ENCODE data around the gene ARHGEF40. TPM values are rescaled to one million over a fixed set of nuclear protein-coding genes. Genes with fewer than 3 reads are reported as not detected.

The ARHGEF40 gene
- total and polyA plus RNA-seq, 2 donors (not counting 1 experiment from before 2014, with no cell fraction given), result 1.0 to 1.7 TPM

DNA sequence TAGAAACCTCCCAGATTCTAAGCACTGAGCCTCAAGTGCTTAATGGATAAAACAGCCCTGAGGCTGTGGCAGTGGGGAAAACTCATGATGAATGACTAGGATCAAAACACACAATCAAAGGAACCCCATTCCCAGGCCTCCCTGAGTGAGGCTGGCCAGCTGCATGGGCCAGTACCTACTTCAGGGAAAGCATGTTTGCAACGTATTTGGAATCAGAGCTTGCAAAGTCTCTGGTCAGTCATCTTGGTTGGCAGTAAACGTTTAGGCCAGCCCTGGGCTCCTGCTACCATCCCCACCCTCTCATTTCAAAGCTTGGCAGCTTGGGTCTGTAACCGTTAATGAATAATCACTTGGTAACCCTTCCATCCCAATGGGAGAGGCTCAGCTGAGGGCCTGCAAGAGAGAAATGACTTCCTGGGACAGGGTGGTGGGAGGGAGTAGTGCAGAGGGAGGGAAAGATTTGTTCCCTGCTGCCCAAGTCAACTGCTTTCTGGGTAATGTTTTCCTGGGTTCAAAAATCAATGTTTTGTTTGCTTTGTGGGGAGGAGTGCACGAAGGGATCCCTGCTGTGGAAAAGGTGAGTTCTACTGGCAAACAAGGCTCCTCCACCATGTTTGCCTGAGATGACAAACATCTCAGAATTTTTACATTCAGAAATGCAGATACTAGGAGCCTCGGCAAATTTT, 14.5 kb upstream of the ARHGEF40 start:
- Histone ChIP-seq H3K4me2 (replicated peaks; ENCODE audit: low read depth, low read length, poor library complexity, severe bottlenecking) (no peak overlapping the region), H3K36me3 (replicated peaks in 1 of 2; ENCODE audit: control extremely low read depth in 1 of 2, control insufficient read depth in 1 of 2, extremely low read depth in 1 of 2, insufficient read depth in 2 of 2, low read length in 1 of 2) (no peaks in the 10 kb centered on the region), H3K27me3 (replicated peaks in 1 of 4; ENCODE audit: control extremely low read depth in 1 of 4, control insufficient read depth in 3 of 4, insufficient read depth in 4 of 4, low read length in 3 of 4) (peaks cover 0 to 7% (median 2%) of the 10 kb centered on the region in 4 experiments), H3K9ac (ENCODE audit: low read length) (no peak overlapping the region), H4K20me1 (ENCODE audit: control insufficient read depth, insufficient read depth, low read length, poor library complexity, severe bottlenecking) (no peaks in the 10 kb centered on the region), H3K9me3 (ENCODE audit: control extremely low read depth in 1 of 3, control insufficient read depth in 2 of 3, insufficient read depth in 1 of 3, low read length in 2 of 3) (no peaks in the 10 kb centered on the region), H3K27ac (ENCODE audit: low read length in 2 of 2) (no peak overlapping the region), H3K4me1 (ENCODE audit: control insufficient read depth in 2 of 2, insufficient read depth in 2 of 2, low read length in 2 of 2) (no peaks in the 10 kb centered on the region), H3K79me2 (ENCODE audit: control insufficient read depth, insufficient read depth, low read length) (no peaks in the 10 kb centered on the region), H2AFZ (ENCODE audit: insufficient read depth, low read depth, low read length, poor library complexity, severe bottlenecking) (no peak overlapping the region), H3K4me3 (ENCODE audit: control extremely low read depth in 1 of 5, extremely low read depth in 1 of 5, insufficient read depth in 1 of 5, low read depth in 2 of 5, low read length in 4 of 5) (no peak overlapping the region)
- H3K9me3 Mint-ChIP-seq (ENCODE audit: insufficient read depth), result no peaks in the 10 kb centered on the region
- DNase-seq, result no peak
- TF ChIP-seq, protein P1, sequence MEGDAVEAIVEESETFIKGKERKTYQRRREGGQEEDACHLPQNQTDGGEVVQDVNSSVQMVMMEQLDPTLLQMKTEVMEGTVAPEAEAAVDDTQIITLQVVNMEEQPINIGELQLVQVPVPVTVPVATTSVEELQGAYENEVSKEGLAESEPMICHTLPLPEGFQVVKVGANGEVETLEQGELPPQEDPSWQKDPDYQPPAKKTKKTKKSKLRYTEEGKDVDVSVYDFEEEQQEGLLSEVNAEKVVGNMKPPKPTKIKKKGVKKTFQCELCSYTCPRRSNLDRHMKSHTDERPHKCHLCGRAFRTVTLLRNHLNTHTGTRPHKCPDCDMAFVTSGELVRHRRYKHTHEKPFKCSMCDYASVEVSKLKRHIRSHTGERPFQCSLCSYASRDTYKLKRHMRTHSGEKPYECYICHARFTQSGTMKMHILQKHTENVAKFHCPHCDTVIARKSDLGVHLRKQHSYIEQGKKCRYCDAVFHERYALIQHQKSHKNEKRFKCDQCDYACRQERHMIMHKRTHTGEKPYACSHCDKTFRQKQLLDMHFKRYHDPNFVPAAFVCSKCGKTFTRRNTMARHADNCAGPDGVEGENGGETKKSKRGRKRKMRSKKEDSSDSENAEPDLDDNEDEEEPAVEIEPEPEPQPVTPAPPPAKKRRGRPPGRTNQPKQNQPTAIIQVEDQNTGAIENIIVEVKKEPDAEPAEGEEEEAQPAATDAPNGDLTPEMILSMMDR (IDR thresholded peaks at IDR 0.05), result no peak
- TF ChIP-seq EZH2 (IDR thresholded peaks at IDR 0.05; ENCODE audit: borderline replicate concordance, insufficient read depth, low read depth, low read length, poor library complexity, severe bottlenecking), result no peak
- 53% methylated on average over 2 of the region's 5 CpGs for WGBS (ENCODE audit: insufficient coverage)
- POLR2A ChIA-PET, result no interaction called here
- no peak for ATAC-seq (ENCODE audit: low read depth)
- H3K4me3 Mint-ChIP-seq, result no peak overlapping the region
- H3K27ac Mint-ChIP-seq, result no peak overlapping the region
- intact Hi-C loops (cut with micrococcal nuclease), result no loop called here
- H3K27me3 Mint-ChIP-seq, result peaks cover 35% of the 10 kb centered on the region
- CTCF ChIA-PET, result interaction anchor here (1.2 kb wide), 1 partner anchor 41 kb away, joined by 5 read pairs; no protein-coding TSS in a partner anchor
- H3K4me1 Mint-ChIP-seq, result no peaks in the 10 kb centered on the region

DNA sequence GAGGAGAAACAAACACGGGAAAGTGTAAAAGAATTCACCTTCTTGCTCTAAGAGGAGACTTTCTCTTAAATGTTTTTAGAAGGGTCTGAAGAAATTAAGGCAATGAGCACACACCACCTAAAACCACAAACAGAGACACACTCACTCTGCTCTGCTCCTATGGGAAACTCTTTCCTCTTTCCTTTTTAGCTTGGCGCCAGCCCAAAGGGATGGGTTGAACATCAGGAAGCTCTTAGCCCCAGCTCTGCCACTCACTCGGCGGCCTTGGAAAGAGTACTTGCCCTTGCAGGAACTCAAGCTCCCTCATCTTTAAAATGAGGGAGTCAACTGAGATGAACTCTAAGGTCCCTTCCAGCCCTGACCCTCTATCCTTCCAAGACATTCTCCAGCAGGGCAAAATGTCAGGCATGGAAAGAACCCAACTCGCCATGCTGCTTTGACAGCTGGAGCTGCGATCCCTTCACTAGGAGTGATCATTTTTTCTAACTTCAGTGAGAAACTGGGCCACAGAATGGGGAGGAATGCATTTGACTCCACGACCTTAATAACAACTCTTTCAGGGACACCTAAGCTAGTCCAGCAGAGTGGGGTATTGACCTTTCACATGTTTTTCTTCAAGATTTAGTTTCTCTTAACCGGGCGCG, 13.5 kb upstream of the ARHGEF40 start:
- TF ChIP-seq EZH2 (IDR thresholded peaks at IDR 0.05; ENCODE audit: borderline replicate concordance, insufficient read depth, low read depth, low read length, poor library complexity, severe bottlenecking), result no peak
- TF ChIP-seq, protein P1 (IDR thresholded peaks at IDR 0.05), result no peak
- no peaks in the 10 kb centered on the region for H3K9me3 Mint-ChIP-seq (ENCODE audit: insufficient read depth)
- Histone ChIP-seq H4K20me1 (ENCODE audit: control insufficient read depth, insufficient read depth, low read length, poor library complexity, severe bottlenecking) (no peaks in the 10 kb centered on the region), H3K9me3 (ENCODE audit: control extremely low read depth in 1 of 3, control insufficient read depth in 2 of 3, insufficient read depth in 1 of 3, low read length in 2 of 3) (no peaks in the 10 kb centered on the region), H2AFZ (ENCODE audit: insufficient read depth, low read depth, low read length, poor library complexity, severe bottlenecking) (no peak overlapping the region), H3K4me1 (ENCODE audit: control insufficient read depth in 2 of 2, insufficient read depth in 2 of 2, low read length in 2 of 2) (no peaks in the 10 kb centered on the region), H3K4me3 (ENCODE audit: control extremely low read depth in 1 of 5, extremely low read depth in 1 of 5, insufficient read depth in 1 of 5, low read depth in 2 of 5, low read length in 4 of 5) (no peak overlapping the region), H3K27me3 (replicated peaks in 1 of 4; ENCODE audit: control extremely low read depth in 1 of 4, control insufficient read depth in 3 of 4, insufficient read depth in 4 of 4, low read length in 3 of 4) (peaks cover 0 to 8% (median 2%) of the 10 kb centered on the region in 4 experiments), H3K9ac (ENCODE audit: low read length) (no peak overlapping the region), H3K36me3 (replicated peaks in 1 of 2; ENCODE audit: control extremely low read depth in 1 of 2, control insufficient read depth in 1 of 2, extremely low read depth in 1 of 2, insufficient read depth in 2 of 2, low read length in 1 of 2) (no peaks in the 10 kb centered on the region), H3K4me2 (replicated peaks; ENCODE audit: low read depth, low read length, poor library complexity, severe bottlenecking) (no peak overlapping the region), H3K27ac (ENCODE audit: low read length in 2 of 2) (no peak overlapping the region), H3K79me2 (ENCODE audit: control insufficient read depth, insufficient read depth, low read length) (no peaks in the 10 kb centered on the region)
- H3K4me1 Mint-ChIP-seq, result no peaks in the 10 kb centered on the region
- CTCF ChIA-PET, result interaction anchor here (1.2 kb wide), 1 partner anchor 42 kb away, joined by 5 read pairs; no protein-coding TSS in a partner anchor
- peaks cover 33% of the 10 kb centered on the region for H3K27me3 Mint-ChIP-seq
- 98% methylated on average over 5 of the region's 10 CpGs for WGBS (ENCODE audit: insufficient coverage)
- no peak overlapping the region for H3K27ac Mint-ChIP-seq
- DNase-seq (no peak), ATAC-seq (ENCODE audit: low read depth) (no peak)
- H3K4me3 Mint-ChIP-seq, result no peak overlapping the region
- POLR2A ChIA-PET, result no interaction called here
- intact Hi-C loops (cut with micrococcal nuclease), result no loop called here

Measured in B cell (primary cell).